Mucosa of descending colon (tissue), 3 donors: ENCODE measurements around the gene CEP104. TPM values are rescaled to one million over a fixed set of nuclear protein-coding genes. Genes with fewer than 3 reads are reported as not detected.

Experiments used
- ATAC-seq: fragments of 200-7000 bp; cut with Tn5 transposase; one replicate; pipeline ENCODE4 v1.9.1; 2020; ENCODE audit warnings: mild to moderate bottlenecking, moderate library complexity
- DNase-seq, 3 donors: peaks; one replicate each; pipeline ENCODE4 v3.0.0-alpha.2; 2020
- H3K36me3 ChIP-seq: fragments of 200-600 bp; one replicate; pipeline ENCODE4 v1.8.0; 2021; ENCODE audit warnings: low read depth, mild to moderate bottlenecking
- H3K4me1 ChIP-seq: fragments of 200-600 bp; one replicate; pipeline ENCODE4 v1.8.0; 2021; ENCODE audit warnings: low read depth, mild to moderate bottlenecking
- H3K4me3 ChIP-seq: fragments of 200-600 bp; one replicate; pipeline ENCODE4 v1.8.0; 2021; ENCODE audit warnings: mild to moderate bottlenecking
- H3K9me3 ChIP-seq: fragments of 200-600 bp; one replicate; pipeline ENCODE4 v1.8.0; 2021; ENCODE audit warnings: mild to moderate bottlenecking
- intact Hi-C, 2 donors: fragments of 100-400 bp; cut with DNase I in 1 of 2; cut with micrococcal nuclease in 1 of 2; formaldehyde crosslinking; loops; one replicate each; pipeline versions ENCODE4 v1.11.0 to v1.11.1; 2022; cut with DNase I, micrococcal nuclease
- total RNA-seq, 3 donors: library from RNA; stranded (reverse); fragmentation: NEBNext Ultra II Directional in 2 of 3; extraction: Animal tissue kit (Norgen Biotek cat#: 25700) in 2 of 3; gene quantifications; one replicate each; pipeline versions ENCODE4 v1.2.1 to v1.2.4, GENCODE V29; 2021 to 2023
- TF ChIP-seq, protein P1 (sequence below): fragments of 200-600 bp; IDR thresholded peaks from one replicate; pipeline ENCODE4 v1.8.0; 2022; ENCODE audit warnings: antibody characterized with exemption, mild to moderate bottlenecking
- donor health status: DM: no; HTN: no; CAD: no; lungs with moderate emphysema.
- donor health status: DM: no; HTN: no; CAD: no.
- donor health status: DM: no; HTN: yes; CAD: no.

The CEP104 gene
- total RNA-seq, 3 donors from 2014 or later: 33.4 to 62.0 (median 36.1) TPM

- peak in 1 of 3 donors; percentile 11 for DNase-seq
- intact Hi-C loops: no loop called here
- Histone ChIP-seq H3K36me3 (peaks cover 4% of the 10 kb centered on the region), H3K4me1 (no peaks in the 10 kb centered on the region), H3K9me3 (no peaks in the 10 kb centered on the region), H3K4me3 (no peak overlapping the region)
- no peak for ATAC-seq
- TF ChIP-seq, protein P1, sequence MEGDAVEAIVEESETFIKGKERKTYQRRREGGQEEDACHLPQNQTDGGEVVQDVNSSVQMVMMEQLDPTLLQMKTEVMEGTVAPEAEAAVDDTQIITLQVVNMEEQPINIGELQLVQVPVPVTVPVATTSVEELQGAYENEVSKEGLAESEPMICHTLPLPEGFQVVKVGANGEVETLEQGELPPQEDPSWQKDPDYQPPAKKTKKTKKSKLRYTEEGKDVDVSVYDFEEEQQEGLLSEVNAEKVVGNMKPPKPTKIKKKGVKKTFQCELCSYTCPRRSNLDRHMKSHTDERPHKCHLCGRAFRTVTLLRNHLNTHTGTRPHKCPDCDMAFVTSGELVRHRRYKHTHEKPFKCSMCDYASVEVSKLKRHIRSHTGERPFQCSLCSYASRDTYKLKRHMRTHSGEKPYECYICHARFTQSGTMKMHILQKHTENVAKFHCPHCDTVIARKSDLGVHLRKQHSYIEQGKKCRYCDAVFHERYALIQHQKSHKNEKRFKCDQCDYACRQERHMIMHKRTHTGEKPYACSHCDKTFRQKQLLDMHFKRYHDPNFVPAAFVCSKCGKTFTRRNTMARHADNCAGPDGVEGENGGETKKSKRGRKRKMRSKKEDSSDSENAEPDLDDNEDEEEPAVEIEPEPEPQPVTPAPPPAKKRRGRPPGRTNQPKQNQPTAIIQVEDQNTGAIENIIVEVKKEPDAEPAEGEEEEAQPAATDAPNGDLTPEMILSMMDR: no peak
Observed at GRCh38 chr1:3886106-3886670, 29.2 kb upstream of the CEP104 start.

GRCh38 chr1:3885611-3886010, 28.6 kb upstream of the CEP104 start:
- no peak for ATAC-seq
- TF ChIP-seq, protein P1: no peak
- H3K9me3 ChIP-seq: no peaks in the 10 kb centered on the region
- H3K36me3 ChIP-seq: peaks cover 4% of the 10 kb centered on the region
- intact Hi-C loops: no loop called here
- H3K4me3 ChIP-seq: no peak overlapping the region
- DNase-seq: peak in 1 of 3 donors; percentile 12
- H3K4me1 ChIP-seq: no peaks in the 10 kb centered on the region

- ATAC-seq: no peak
- intact Hi-C loops: no loop called here
- TF ChIP-seq, protein P1: no peak
- Histone ChIP-seq H3K4me1 (no peaks in the 10 kb centered on the region), H3K9me3 (no peaks in the 10 kb centered on the region), H3K36me3 (no peaks in the 10 kb centered on the region), H3K4me3 (no peak overlapping the region)
- peak in 1 of 3 donors; percentile 1 for DNase-seq
Observed at GRCh38 chr1:3884966-3885365, 28.0 kb upstream of the CEP104 start.

DNA sequence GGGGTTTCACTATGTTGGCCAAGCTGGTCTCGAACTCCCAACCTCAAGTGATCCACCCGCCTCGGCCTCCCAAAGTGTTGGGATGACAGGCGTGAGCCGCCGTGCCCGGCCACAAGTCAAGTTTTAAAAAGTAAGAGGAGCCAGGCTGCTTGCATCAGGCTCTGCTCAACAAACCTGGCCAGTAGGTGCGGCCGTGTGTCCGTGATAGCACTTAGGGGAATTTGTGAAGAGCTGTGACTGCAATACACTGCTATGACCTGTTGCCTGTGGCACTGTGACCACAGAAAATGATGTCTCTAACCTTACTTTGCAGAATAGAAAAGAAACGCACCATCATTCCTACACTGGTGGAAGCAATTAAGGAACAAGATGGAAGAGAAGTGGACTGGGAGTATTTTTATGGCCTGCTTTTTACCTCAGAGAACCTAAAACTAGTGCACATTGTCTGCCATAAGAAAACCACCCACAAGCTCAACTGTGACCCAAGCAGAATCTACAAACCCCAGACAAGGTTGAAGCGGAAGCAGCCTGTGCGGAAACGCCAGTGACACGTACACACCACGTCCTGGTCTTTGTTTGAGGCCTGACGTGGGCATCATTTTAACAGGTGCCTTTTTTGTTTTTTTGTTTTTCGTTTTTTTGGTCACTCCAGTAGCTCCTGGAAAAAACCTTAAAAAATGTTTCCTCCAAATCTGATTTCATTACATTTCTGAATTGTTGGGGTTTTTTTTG, 26.3 kb upstream of the CEP104 start:
- no peak for ATAC-seq
- no peaks in the 10 kb centered on the region for H3K36me3 ChIP-seq
- intact Hi-C loops: no loop called here

GRCh38 chr1:3881193-3881480, 24.1 kb upstream of the CEP104 start:
- no peak for ATAC-seq
- H3K4me3 ChIP-seq: no peak overlapping the region
- intact Hi-C loops: no loop called here
- peaks cover 5% of the 10 kb centered on the region for H3K9me3 ChIP-seq
- H3K36me3 ChIP-seq: no peaks in the 10 kb centered on the region
- TF ChIP-seq, protein P1: no peak
- H3K4me1 ChIP-seq: no peaks in the 10 kb centered on the region
- DNase-seq: peak in 1 of 3 donors; percentile 16

More for the DNA sequence above, 26.3 kb upstream of the CEP104 start:
- TF ChIP-seq, protein P1: no peak
- H3K9me3 ChIP-seq: peaks cover 5% of the 10 kb centered on the region
- peak in 1 of 3 donors; percentile 9 for DNase-seq
- no peak overlapping the region for H3K4me3 ChIP-seq
- no peaks in the 10 kb centered on the region for H3K4me1 ChIP-seq
